Fibroblast of lung (primary cell): ENCODE measurements around the gene OPRD1. TPM values are rescaled to one million over a fixed set of nuclear protein-coding genes. Genes with fewer than 3 reads are reported as not detected.

Experiments used
- DNase-seq, 2 donors: peaks; one replicate each; pipeline versions ENCODE4 v3.0.0 to v3.0.0-alpha.2; 2010; ENCODE audit warnings: low read depth in 2 of 2
- H2AFZ ChIP-seq: 2 replicates; pipeline ENCODE4 v1.5.1; 2012; ENCODE audit warnings: low read length, control low read depth, inconsistent platforms
- H3K27ac ChIP-seq: 2 replicates; pipeline ENCODE4 v1.5.1; 2011; ENCODE audit warnings: low read length, control low read depth; ENCODE audit not compliant: insufficient read depth
- H3K27me3 ChIP-seq: 2 replicates; pipeline ENCODE4 v1.5.1; 2011; ENCODE audit warnings: mild to moderate bottlenecking, low read length; ENCODE audit not compliant: control insufficient read depth, insufficient read depth
- H3K36me3 ChIP-seq: 2 replicates; pipeline ENCODE4 v1.5.1; 2011; ENCODE audit warnings: low read length; ENCODE audit not compliant: control insufficient read depth, insufficient read depth
- H3K4me1 ChIP-seq: 2 replicates; pipeline ENCODE4 v1.5.1; 2011; ENCODE audit warnings: low read length; ENCODE audit not compliant: control insufficient read depth, insufficient read depth; ENCODE audit errors: extremely low read depth
- H3K4me2 ChIP-seq: 2 replicates; pipeline ENCODE4 v1.5.1; 2011; ENCODE audit warnings: low read length, control low read depth; ENCODE audit not compliant: insufficient read depth; ENCODE audit errors: extremely low read depth
- H3K4me3 ChIP-seq, 4 experiments: fragments of 200-600 bp in 1 of 4; sonication (generic) in 1 of 4; replicated peaks in 1 of 4; 2 replicates each; pipeline ENCODE4 v1.5.1; 2011 to 2016; ENCODE audit warnings: low read length in 4 of 4, low read depth in 3 of 4, mild to moderate bottlenecking in 3 of 4, control low read depth in 2 of 4, inconsistent platforms in 1 of 4, mixed read lengths in 1 of 4; ENCODE audit not compliant: insufficient read depth in 1 of 4; ENCODE audit errors: control extremely low read depth in 1 of 4
- H3K79me2 ChIP-seq: 2 replicates; pipeline ENCODE4 v1.5.1; 2012; ENCODE audit warnings: mild to moderate bottlenecking, low read length, inconsistent platforms; ENCODE audit not compliant: control insufficient read depth, insufficient read depth
- H3K9ac ChIP-seq: 2 replicates; pipeline ENCODE4 v1.5.1; 2011; ENCODE audit warnings: mild to moderate bottlenecking, low read length, control low read depth; ENCODE audit not compliant: insufficient read depth
- H3K9me3 ChIP-seq: 2 replicates; pipeline ENCODE4 v1.5.1; 2012; ENCODE audit warnings: low read depth, low read length; ENCODE audit not compliant: control insufficient read depth, insufficient read depth
- H4K20me1 ChIP-seq: 2 replicates; pipeline ENCODE4 v1.5.1; 2011; ENCODE audit warnings: low read length; ENCODE audit not compliant: control insufficient read depth, insufficient read depth; ENCODE audit errors: extremely low read depth
- EZH2 ChIP-seq: IDR thresholded peaks from 2 replicates; pipeline ENCODE4 v1.5.1; 2012; ENCODE audit warnings: low read length, control low read depth, mild to moderate bottlenecking; ENCODE audit errors: missing control alignments
- polyA plus RNA-seq, 2 donors: library from polyadenylated mRNA; depleted of rRNA in 1 of 2; stranded (reverse) in 1 of 2; unstranded in 1 of 2; fragments of >200 nt; gene quantifications; 2 replicates each; pipeline ENCODE4 v1.2.1, GENCODE V29; 2011 to 2012; ENCODE audit warnings: missing spikeins in 1 of 2
- total RNA-seq: library from RNA; depleted of rRNA; stranded (reverse); fragments of >200 nt; gene quantifications from 2 replicates; pipeline ENCODE4 v1.2.1, GENCODE V29; 2014
- TF ChIP-seq, protein P1 (sequence below), 2 donors: IDR thresholded peaks in 1 of 2; conservative IDR thresholded peaks in 1 of 2; 1 replicate in 1 of 2; 2 replicates in 1 of 2; pipeline ENCODE4 v1.5.1; 2011 to 2012; ENCODE audit warnings: low read length in 2 of 2, control low read depth in 1 of 2, inconsistent platforms in 1 of 2, low read depth in 1 of 2, mild to moderate bottlenecking in 1 of 2

The OPRD1 gene
- total and polyA plus RNA-seq, 2 donors (not counting 1 experiment from before 2014, with no cell fraction given), result under 0.01 to 0.01 TPM

DNA sequence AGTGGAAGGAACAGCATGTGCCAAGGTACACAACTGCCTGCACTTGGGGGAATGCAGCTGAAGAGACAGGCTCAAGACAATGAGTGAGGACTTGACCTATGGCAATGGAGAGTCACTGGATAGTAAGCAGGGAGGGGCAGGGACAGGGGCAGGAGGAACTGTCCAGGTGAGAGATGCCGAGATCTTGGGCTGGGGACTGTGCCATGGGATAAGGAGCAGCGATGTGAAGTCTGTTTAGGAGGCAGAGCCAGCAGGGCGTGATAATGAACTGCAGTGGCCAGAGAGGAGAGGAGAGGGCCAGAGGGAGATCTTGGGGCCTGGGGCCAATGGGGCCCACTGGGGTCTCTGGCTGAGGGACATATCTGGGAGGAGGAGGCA lies 84.6 kb downstream of the OPRD1 start:
- Histone ChIP-seq H3K36me3 (no peaks in the 10 kb centered on the region), H3K4me2 (no peak overlapping the region), H3K27me3 (no peaks in the 10 kb centered on the region), H2AFZ (no peak overlapping the region), H3K27ac (no peak overlapping the region), H3K9me3 (no peaks in the 10 kb centered on the region), H4K20me1 (no peaks in the 10 kb centered on the region), H3K9ac (no peak overlapping the region), H3K4me3 (no peak overlapping the region), H3K79me2 (no peaks in the 10 kb centered on the region), H3K4me1 (no peaks in the 10 kb centered on the region)
- TF ChIP-seq, protein P1, sequence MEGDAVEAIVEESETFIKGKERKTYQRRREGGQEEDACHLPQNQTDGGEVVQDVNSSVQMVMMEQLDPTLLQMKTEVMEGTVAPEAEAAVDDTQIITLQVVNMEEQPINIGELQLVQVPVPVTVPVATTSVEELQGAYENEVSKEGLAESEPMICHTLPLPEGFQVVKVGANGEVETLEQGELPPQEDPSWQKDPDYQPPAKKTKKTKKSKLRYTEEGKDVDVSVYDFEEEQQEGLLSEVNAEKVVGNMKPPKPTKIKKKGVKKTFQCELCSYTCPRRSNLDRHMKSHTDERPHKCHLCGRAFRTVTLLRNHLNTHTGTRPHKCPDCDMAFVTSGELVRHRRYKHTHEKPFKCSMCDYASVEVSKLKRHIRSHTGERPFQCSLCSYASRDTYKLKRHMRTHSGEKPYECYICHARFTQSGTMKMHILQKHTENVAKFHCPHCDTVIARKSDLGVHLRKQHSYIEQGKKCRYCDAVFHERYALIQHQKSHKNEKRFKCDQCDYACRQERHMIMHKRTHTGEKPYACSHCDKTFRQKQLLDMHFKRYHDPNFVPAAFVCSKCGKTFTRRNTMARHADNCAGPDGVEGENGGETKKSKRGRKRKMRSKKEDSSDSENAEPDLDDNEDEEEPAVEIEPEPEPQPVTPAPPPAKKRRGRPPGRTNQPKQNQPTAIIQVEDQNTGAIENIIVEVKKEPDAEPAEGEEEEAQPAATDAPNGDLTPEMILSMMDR (conservative IDR thresholded peaks at IDR 0.05 in 1 of 2, IDR thresholded peaks at IDR 0.05 in 1 of 2; ENCODE audit: low read depth in 1 of 2, low read length in 2 of 2), result no peak
- no peak for TF ChIP-seq EZH2
- DNase-seq, result no peak

DNA sequence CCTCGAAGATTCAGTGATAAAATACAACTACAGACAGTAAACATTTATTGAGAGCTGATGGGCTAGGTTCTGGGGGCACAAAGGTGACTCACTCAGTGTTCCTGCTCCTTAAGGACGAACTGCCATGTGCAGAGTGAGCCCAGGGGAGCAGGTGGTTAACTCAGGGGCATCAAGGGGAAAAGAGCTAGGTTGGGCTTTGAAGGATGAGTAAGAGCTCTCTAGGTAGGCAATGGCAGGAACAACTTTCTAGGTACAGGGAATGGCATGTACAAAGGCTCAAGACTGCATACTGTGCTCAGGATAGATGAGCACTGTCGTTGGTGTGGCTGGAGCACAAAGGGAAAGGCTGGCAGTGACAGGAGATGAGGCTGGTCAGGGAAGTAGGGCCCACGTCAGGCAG lies 85.8 kb downstream of the OPRD1 start:
- Histone ChIP-seq H3K4me2 (no peak overlapping the region), H3K27me3 (no peaks in the 10 kb centered on the region), H3K9ac (no peak overlapping the region), H3K79me2 (no peaks in the 10 kb centered on the region), H3K9me3 (no peaks in the 10 kb centered on the region), H3K4me1 (no peaks in the 10 kb centered on the region), H3K27ac (no peak overlapping the region), H2AFZ (no peak overlapping the region), H3K36me3 (no peaks in the 10 kb centered on the region), H3K4me3 (no peak overlapping the region), H4K20me1 (no peaks in the 10 kb centered on the region)
- TF ChIP-seq EZH2, result no peak
- TF ChIP-seq, protein P1 (conservative IDR thresholded peaks at IDR 0.05 in 1 of 2, IDR thresholded peaks at IDR 0.05 in 1 of 2; ENCODE audit: low read depth in 1 of 2, low read length in 2 of 2), result no peak
- DNase-seq, result no peak

DNA sequence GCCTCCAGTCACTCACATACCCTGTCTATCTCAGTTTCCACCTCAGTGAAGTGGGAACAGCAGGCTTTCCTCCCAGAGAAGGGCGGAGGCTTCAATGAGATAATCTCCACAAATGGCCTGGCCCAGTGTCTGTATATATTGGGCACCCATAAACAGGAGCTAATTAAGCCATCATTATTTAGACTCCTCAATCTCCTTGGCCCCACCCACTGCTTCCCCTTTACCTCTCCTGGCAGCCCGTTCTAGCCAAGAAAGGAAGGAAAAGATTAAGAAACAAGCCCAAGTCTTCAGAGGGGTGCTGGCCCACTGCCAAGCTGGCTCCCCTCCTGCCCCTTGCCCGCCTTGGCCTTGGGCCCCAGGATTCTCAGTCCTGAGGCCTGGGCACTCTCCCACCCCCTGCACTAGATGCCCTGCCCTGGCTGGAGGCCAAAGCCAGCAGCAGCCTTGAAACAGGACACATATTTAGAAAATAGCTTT lies 86.5 kb downstream of the OPRD1 start:
- Histone ChIP-seq H3K9me3 (no peaks in the 10 kb centered on the region), H3K79me2 (no peaks in the 10 kb centered on the region)

More for the DNA sequence above, 86.5 kb downstream of the OPRD1 start:
- H3K9ac ChIP-seq, result no peak overlapping the region
- H2AFZ ChIP-seq, result no peak overlapping the region
- H3K27ac ChIP-seq, result no peak overlapping the region
- H4K20me1 ChIP-seq, result no peaks in the 10 kb centered on the region
- H3K4me1 ChIP-seq, result no peaks in the 10 kb centered on the region
- no peaks in the 10 kb centered on the region for H3K36me3 ChIP-seq
- H3K4me2 ChIP-seq, result no peak overlapping the region
- TF ChIP-seq, protein P1 (conservative IDR thresholded peaks at IDR 0.05 in 1 of 2, IDR thresholded peaks at IDR 0.05 in 1 of 2; ENCODE audit: low read depth in 1 of 2, low read length in 2 of 2), result no peak
- TF ChIP-seq EZH2, result no peak
- H3K27me3 ChIP-seq, result no peaks in the 10 kb centered on the region
- H3K4me3 ChIP-seq, result no peak overlapping the region
- DNase-seq, result no peak
